Cardiac muscle cell (in vitro differentiated cells and primary cell): ENCODE results near the gene ZFPM1. TPM values are rescaled to one million over a fixed set of nuclear protein-coding genes. Genes with fewer than 3 reads are reported as not detected.

Experiments
- DNase-seq, 2 donors: peaks; one replicate each; pipeline versions ENCODE4 v3.0.0 to v3.0.0-alpha.2; 2010 to 2017; ENCODE audit warnings: low read depth in 1 of 2, low spot score in 1 of 2
- H3K27ac ChIP-seq: fragments of 200-600 bp; sonication (generic); 2 replicates; pipeline ENCODE4 v1.5.1; 2016
- H3K27me3 ChIP-seq: fragments of 200-600 bp; sonication (generic); 2 replicates; pipeline ENCODE4 v1.6.0; 2016; ENCODE audit warnings: control low read depth
- H3K36me3 ChIP-seq: fragments of 200-600 bp; sonication (generic); 2 replicates; pipeline ENCODE4 v1.5.1; 2016; ENCODE audit warnings: control low read depth
- H3K4me1 ChIP-seq: fragments of 200-600 bp; sonication (generic); 2 replicates; pipeline ENCODE4 v1.8.1; 2017; ENCODE audit warnings: low read depth, mild to moderate bottlenecking, mixed run types
- H3K4me3 ChIP-seq: fragments of 200-600 bp; sonication (generic); 2 replicates; pipeline ENCODE4 v1.5.1; 2016; ENCODE audit warnings: mild to moderate bottlenecking
- H3K9me3 ChIP-seq: fragments of 200-600 bp; sonication (generic); 2 replicates; pipeline ENCODE4 v1.5.1; 2017; ENCODE audit warnings: low read depth, mild to moderate bottlenecking, control low read depth
- polyA plus RNA-seq: library from polyadenylated mRNA; unstranded; fragments of >200 nt; fragmentation: Nextera tagmentation; extraction: Ambion mirVana; gene quantifications from 2 replicates; pipeline ENCODE4 v1.2.1, GENCODE V29; 2016
- total RNA-seq: library from RNA; depleted of rRNA; stranded (reverse); fragments of >200 nt; gene quantifications from 2 replicates; pipeline ENCODE4 v1.2.3, GENCODE V29; 2016
- TF ChIP-seq, protein P1 (sequence below): IDR thresholded peaks from 2 replicates; pipeline ENCODE4 v1.5.1; 2012; ENCODE audit warnings: low read depth, mild to moderate bottlenecking, low read length

ZFPM1 gene
- total and polyA plus RNA-seq, 2 experiments from 2014 or later: 7.6 to 9.4 TPM

DNA sequence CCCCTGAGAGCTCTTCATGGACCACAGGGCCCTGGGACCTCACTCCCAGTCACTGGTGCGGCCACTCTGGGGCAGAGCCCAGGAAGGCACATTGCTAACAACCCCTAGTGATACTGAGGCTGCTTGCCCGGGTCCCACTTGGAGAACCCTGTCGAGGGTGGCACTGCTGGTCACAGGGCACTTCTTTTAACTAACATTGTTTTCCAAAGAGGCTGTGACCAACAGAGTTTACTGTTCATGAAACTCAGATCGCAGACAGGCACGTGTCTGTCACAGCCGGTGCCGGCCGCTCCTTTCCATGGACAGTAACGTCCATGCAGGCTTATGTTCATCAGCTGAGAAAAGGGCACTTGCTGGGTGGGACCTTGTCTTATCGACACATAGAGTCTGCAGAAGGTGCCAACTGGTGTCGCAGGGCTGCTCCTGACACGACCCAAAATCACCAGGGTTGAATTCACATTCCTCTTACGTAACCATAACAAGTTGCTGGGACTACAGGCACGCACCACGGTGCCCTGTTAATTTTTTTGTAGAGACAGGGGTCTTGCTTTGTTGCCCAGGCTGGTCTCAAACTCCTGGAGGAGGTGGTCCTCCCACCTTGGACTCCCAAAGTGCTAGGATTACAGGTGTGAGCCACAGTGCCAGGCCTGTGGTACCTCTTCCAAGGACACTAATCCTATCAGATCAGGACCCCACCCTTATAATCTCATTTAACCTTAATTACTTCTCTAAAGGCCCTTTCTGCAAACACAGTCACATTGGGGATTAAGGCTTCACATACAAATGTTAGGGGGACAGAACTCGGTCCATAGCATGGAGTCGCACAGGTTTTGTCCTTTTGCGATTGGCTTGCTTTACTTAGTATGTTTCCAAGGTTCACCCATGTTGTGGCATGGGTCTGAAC, 115.9 kb downstream of the ZFPM1 start:
- Histone ChIP-seq H3K4me3 (peak overlapping the region; percentile 96), H3K36me3 (no peaks in the 10 kb centered on the region), H3K4me1 (peaks cover 8% of the 10 kb centered on the region), H3K27ac (no peak overlapping the region), H3K9me3 (no peaks in the 10 kb centered on the region), H3K27me3 (no peaks in the 10 kb centered on the region)
- no peak for DNase-seq
- TF ChIP-seq, protein P1, sequence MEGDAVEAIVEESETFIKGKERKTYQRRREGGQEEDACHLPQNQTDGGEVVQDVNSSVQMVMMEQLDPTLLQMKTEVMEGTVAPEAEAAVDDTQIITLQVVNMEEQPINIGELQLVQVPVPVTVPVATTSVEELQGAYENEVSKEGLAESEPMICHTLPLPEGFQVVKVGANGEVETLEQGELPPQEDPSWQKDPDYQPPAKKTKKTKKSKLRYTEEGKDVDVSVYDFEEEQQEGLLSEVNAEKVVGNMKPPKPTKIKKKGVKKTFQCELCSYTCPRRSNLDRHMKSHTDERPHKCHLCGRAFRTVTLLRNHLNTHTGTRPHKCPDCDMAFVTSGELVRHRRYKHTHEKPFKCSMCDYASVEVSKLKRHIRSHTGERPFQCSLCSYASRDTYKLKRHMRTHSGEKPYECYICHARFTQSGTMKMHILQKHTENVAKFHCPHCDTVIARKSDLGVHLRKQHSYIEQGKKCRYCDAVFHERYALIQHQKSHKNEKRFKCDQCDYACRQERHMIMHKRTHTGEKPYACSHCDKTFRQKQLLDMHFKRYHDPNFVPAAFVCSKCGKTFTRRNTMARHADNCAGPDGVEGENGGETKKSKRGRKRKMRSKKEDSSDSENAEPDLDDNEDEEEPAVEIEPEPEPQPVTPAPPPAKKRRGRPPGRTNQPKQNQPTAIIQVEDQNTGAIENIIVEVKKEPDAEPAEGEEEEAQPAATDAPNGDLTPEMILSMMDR: no peak

DNA sequence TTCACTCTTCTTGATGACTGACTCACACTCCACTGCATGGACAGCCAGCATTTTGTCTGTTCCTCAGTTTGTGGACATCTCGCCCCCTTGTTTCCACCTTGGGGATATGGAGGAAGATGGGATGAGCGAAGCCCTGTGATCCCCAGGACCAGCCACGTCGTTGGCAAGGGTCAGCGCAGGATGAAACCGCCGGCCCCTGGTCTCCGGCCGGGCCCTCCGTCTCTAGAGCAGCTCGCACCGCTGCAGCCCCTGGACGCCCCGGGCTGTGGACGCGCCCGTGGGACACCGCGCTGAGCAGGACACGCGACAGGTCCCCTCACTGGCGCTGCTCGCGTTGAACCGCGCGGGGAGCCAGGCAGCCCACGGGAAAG, 116.5 kb downstream of the ZFPM1 start:
- TF ChIP-seq, protein P1: no peak
- Histone ChIP-seq H3K4me3 (peak overlapping the region; percentile 96), H3K4me1 (peaks cover 8% of the 10 kb centered on the region), H3K9me3 (no peaks in the 10 kb centered on the region), H3K36me3 (no peaks in the 10 kb centered on the region), H3K27me3 (no peaks in the 10 kb centered on the region), H3K27ac (no peak overlapping the region)
- DNase-seq: peak in 1 of 2 donors; percentile 7

DNA sequence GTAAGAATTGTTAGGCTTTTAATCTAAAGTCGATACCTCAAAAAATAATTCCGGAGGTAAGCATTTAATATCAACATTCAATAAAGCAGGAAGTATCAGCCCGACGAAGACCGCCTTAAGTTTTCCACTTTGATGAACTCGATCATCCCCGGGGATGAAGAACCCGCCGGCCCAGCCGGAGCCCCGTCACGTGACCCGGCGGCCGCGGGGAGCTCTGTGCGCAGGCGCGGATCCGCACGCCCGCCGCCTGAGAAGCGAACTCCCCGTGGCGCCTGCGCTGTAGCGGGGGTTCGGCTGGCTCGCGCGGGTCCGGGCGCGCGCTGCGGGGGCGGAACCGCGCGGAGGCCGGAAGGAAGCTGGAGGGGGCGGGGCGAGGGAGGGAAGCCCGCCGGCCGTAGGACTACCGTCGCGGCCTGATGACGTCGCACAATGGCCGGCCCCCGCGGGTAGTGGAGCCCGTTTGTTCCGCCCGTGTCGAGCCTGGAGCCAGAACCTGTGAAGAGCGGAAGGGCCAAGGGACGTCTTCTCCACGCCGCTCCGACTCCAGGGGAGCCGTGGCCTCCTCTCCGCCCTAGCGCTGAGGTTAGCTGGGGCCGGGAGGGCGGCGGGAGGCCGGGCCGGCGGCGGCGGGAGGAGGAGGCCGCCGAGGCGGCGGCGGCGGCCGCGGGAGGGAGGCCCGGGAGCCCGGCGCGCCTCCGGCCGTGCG, 117.1 kb downstream of the ZFPM1 start, which contains the start of gene ZC3H18:
Gene ZC3H18 (plus strand): TSS at position 419 of the 706 bp plus-strand sequence. CDS start 6,721 bp downstream, outside the sequence.
- Histone ChIP-seq H3K36me3 (no peaks in the 10 kb centered on the region), H3K27ac (peak within 1 kb of the TSS; percentile 92), H3K4me1 (peaks cover 8% of the 10 kb centered on the region), H3K9me3 (no peaks in the 10 kb centered on the region), H3K27me3 (no peaks in the 10 kb centered on the region), H3K4me3 (peak within 1 kb of the TSS; percentile 96)
- TF ChIP-seq, protein P1: no peak
- peak; percentile 98 to 99 for DNase-seq

DNA sequence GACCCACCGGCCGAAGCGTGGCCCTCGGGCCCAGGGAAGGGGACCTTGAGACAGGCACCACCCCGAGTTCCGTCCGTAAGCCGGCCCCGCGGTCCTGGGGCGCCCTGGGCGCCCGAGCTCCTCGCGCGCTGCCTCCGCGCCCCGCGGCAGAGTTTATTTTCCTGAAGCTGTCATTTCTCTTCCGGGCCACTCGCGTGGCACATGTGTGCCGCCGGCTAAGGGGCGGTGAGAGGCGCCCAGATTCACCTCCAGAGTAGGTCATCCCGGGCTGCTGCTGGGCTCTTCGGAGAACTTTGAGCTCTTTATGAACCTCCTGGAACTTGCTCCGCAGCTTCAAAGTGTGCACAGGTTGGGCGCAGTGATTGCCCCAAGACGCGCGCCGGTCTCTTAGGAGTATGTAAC, 117.6 kb downstream of the ZFPM1 start:
- no peaks in the 10 kb centered on the region for H3K27me3 ChIP-seq
- H3K27ac ChIP-seq: peak overlapping the region; percentile 92
- H3K36me3 ChIP-seq: no peaks in the 10 kb centered on the region
- peaks cover 8% of the 10 kb centered on the region for H3K4me1 ChIP-seq
- H3K4me3 ChIP-seq: peak overlapping the region; percentile 96
- DNase-seq: peak; percentile 3 to 26
- TF ChIP-seq, protein P1: no peak
- no peaks in the 10 kb centered on the region for H3K9me3 ChIP-seq

DNA sequence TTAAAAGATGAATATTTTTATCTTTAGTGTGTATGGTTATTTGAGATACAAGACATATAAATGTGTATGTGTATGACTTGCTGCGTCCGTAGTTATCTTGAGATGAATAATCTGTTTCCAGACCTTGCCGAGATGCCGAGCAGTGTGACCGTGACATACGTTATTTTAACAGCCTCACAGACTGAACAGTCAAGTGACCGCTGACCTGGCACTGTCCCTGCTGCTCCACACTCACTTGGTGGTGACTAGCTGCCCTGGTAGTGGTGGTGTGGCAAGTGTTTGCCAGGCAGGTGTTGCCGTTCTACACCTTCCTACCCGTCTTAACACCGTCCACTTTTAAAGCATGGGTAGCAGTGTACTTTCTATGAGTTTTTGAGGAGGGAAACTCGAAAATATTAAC, 122.2 kb downstream of the ZFPM1 start:
- no peaks in the 10 kb centered on the region for H3K27me3 ChIP-seq
- no peak for DNase-seq
- TF ChIP-seq, protein P1: no peak
- no peak overlapping the region for H3K27ac ChIP-seq
- H3K4me3 ChIP-seq: no peak overlapping the region
- H3K36me3 ChIP-seq: peaks cover 2% of the 10 kb centered on the region
- H3K9me3 ChIP-seq: no peaks in the 10 kb centered on the region
- H3K4me1 ChIP-seq: peaks cover 8% of the 10 kb centered on the region
